GM12878 (cell line): ENCODE data around the gene WDR89. TPM values are rescaled to one million over a fixed set of nuclear protein-coding genes. Genes with fewer than 3 reads are reported as not detected.

Experiments used
- ATAC-seq: fragments of 200-7000 bp; cut with Tn5 transposase; 3 replicates; pipeline ENCODE4 v1.9.1; 2020; ENCODE audit warnings: mild to moderate bottlenecking, moderate library complexity
- BruUV-seq: library from RNA; stranded (reverse); fragments of 400-500 nt; replicated peaks from 2 replicates; lab custom pipeline; 2021; lab: Mats Ljungman, UMichigan
- CTCF ChIA-PET: fragments of 300-600 bp; sonication (Branson Sonifier 250); formaldehyde crosslinking; extraction: SDS; loops from one replicate; lab custom pipeline; 2021; ENCODE audit warnings: inconsistent platforms; lab: Yijun Ruan, JAX
- POLR2A ChIA-PET: fragments of 350-600 bp; formaldehyde crosslinking; extraction: SDS; loops from one replicate; lab custom pipeline; 2021; ENCODE audit warnings: inconsistent platforms; lab: Charles Lee
- RAD21 ChIA-PET: fragments of 300-600 bp; sonication (Branson Sonifier 250); formaldehyde crosslinking; loops from one replicate; lab custom pipeline; 2023; ENCODE audit warnings: antibody characterized with exemption; ENCODE audit not compliant: unreplicated experiment; lab: Charles Lee
- SMC1A ChIA-PET: fragments of 300-600 bp; sonication (Branson Sonifier 250); formaldehyde crosslinking; loops from one replicate; lab custom pipeline; 2023; ENCODE audit not compliant: unreplicated experiment, uncharacterized antibody; lab: Charles Lee
- DNase-seq: peaks from one replicate; pipeline ENCODE4 v3.0.0-alpha.2; 2011; ENCODE audit warnings: low read depth, low spot score
- FAIRE-seq: peaks from 3 replicates; lab custom pipeline; 2011; peaks lifted over from hg19 to GRCh38; lab: Jason Lieb, UNC
- H2AFZ ChIP-seq: 2 replicates; pipeline ENCODE4 v1.6.0; 2011; ENCODE audit warnings: low read depth, low read length, control low read depth; ENCODE audit not compliant: control insufficient read depth
- H3K27ac ChIP-seq: 2 replicates; pipeline ENCODE4 v1.5.1; 2011; ENCODE audit warnings: control low read depth; ENCODE audit not compliant: control insufficient read depth, insufficient read depth
- H3K27me3 ChIP-seq, 2 experiments: replicated peaks in 1 of 2; 2 replicates each; pipeline versions ENCODE4 v1.6.0 to v1.6.1; 2011; ENCODE audit warnings: low read length in 1 of 2; ENCODE audit not compliant: control insufficient read depth in 2 of 2, insufficient read depth in 2 of 2
- H3K36me3 ChIP-seq, 2 experiments: 2 replicates each; pipeline ENCODE4 v1.5.1; 2011; ENCODE audit warnings: low read length in 1 of 2; ENCODE audit not compliant: control insufficient read depth in 2 of 2, insufficient read depth in 2 of 2
- H3K4me1 ChIP-seq: 2 replicates; pipeline ENCODE4 v1.6.1; 2011; ENCODE audit warnings: mild to moderate bottlenecking, low read length, moderate library complexity, mixed read lengths; ENCODE audit not compliant: control insufficient read depth, insufficient read depth
- H3K4me2 ChIP-seq: 2 replicates; pipeline ENCODE4 v1.6.0; 2011; ENCODE audit warnings: control low read depth; ENCODE audit not compliant: control insufficient read depth, insufficient read depth
- H3K4me3 ChIP-seq: fragments of 200-600 bp; sonication (generic); 2 replicates; pipeline ENCODE4 v1.5.1; 2016
- H3K79me2 ChIP-seq: 2 replicates; pipeline ENCODE4 v1.6.0; 2011; ENCODE audit warnings: low read length; ENCODE audit not compliant: control insufficient read depth, insufficient read depth
- H3K9ac ChIP-seq: 2 replicates; pipeline ENCODE4 v1.8.0; 2011; ENCODE audit warnings: low read length, control low read depth, mixed read lengths; ENCODE audit not compliant: control insufficient read depth, insufficient read depth
- H3K9me3 ChIP-seq: replicated peaks from 3 replicates; pipeline ENCODE4 v1.5.1; 2011; ENCODE audit warnings: mild to moderate bottlenecking, low read length; ENCODE audit not compliant: control insufficient read depth, insufficient read depth
- H4K20me1 ChIP-seq: 2 replicates; pipeline ENCODE4 v1.6.0; 2011; ENCODE audit not compliant: control insufficient read depth, insufficient read depth
- BCL11A ChIP-seq: IDR thresholded peaks from 2 replicates; pipeline ENCODE4 v1.6.1; 2011; ENCODE audit warnings: low read depth, low read length
- BRCA1 ChIP-seq: IDR thresholded peaks from 2 replicates; pipeline ENCODE4 v1.6.1; 2011; ENCODE audit warnings: low read depth, low read length, improper control_type of control experiment
- CHD4 ChIP-seq: fragments of 200-600 bp; sonication (generic); IDR thresholded peaks from 2 replicates; pipeline ENCODE4 v1.6.1; 2016; ENCODE audit warnings: mild to moderate bottlenecking
- ETV6 ChIP-seq, 2 experiments: fragments of 450-650 bp in 1 of 2; IDR thresholded peaks in 1 of 2; conservative IDR thresholded peaks in 1 of 2; 2 replicates each; pipeline ENCODE4 v1.6.1; 2014; ENCODE audit warnings: antibody characterized with exemption in 1 of 2, borderline replicate concordance in 1 of 2, low read depth in 1 of 2, mild to moderate bottlenecking in 1 of 2, moderate library complexity in 1 of 2
- LARP7 ChIP-seq: fragments of 450-650 bp; IDR thresholded peaks from 2 replicates; pipeline ENCODE4 v1.6.1; 2017; ENCODE audit warnings: mild to moderate bottlenecking
- POU2F2 ChIP-seq: IDR thresholded peaks from 3 replicates; pipeline ENCODE4 v1.6.1; 2011; ENCODE audit warnings: low read depth, mild to moderate bottlenecking, low read length, borderline replicate concordance
- RAD51 ChIP-seq: fragments of 450-650 bp; IDR thresholded peaks from 2 replicates; pipeline ENCODE4 v1.6.1; 2016; ENCODE audit warnings: moderate library complexity, mild to moderate bottlenecking, inconsistent platforms
- RB1 ChIP-seq: fragments of 450-650 bp; formaldehyde crosslinking; IDR thresholded peaks from 2 replicates; pipeline ENCODE4 v1.6.1; 2017; ENCODE audit warnings: mild to moderate bottlenecking, borderline replicate concordance
- TCF12 ChIP-seq: IDR thresholded peaks from 2 replicates; pipeline ENCODE4 v1.6.1; 2011; ENCODE audit warnings: low read depth, mild to moderate bottlenecking, low read length
- USF1 ChIP-seq: IDR thresholded peaks from 2 replicates; pipeline ENCODE4 v1.6.1; 2011; ENCODE audit warnings: borderline replicate concordance, low read depth, mild to moderate bottlenecking, moderate library complexity, mixed read lengths, low read length; ENCODE audit not compliant: insufficient read depth; ENCODE audit errors: extremely low read length
- ZNF217 ChIP-seq: fragments of 450-650 bp; IDR thresholded peaks from 2 replicates; pipeline ENCODE4 v1.6.1; 2017; ENCODE audit warnings: antibody characterized with exemption, mild to moderate bottlenecking
- ZNF24 ChIP-seq: fragments of 450-650 bp; IDR thresholded peaks from 2 replicates; pipeline ENCODE4 v1.6.1; 2017; ENCODE audit warnings: antibody characterized with exemption, mild to moderate bottlenecking
- ZNF384 ChIP-seq: IDR thresholded peaks from 2 replicates; pipeline ENCODE4 v1.6.1; 2012; ENCODE audit warnings: low read depth, mild to moderate bottlenecking, low read length, improper control_type of control experiment, borderline replicate concordance
- ZZZ3 ChIP-seq: IDR thresholded peaks from 2 replicates; pipeline ENCODE4 v1.6.1; 2011; ENCODE audit warnings: low read depth; ENCODE audit not compliant: control insufficient read depth, insufficient read length
- WGBS: methylation state at CpG from one replicate; pipeline ENCODE4 v1.1.6; 2016; ENCODE audit warnings: low lambda C conversion rate; ENCODE audit not compliant: insufficient replicate concordance, insufficient coverage; ENCODE audit errors: missing lambda C conversion rate; 5-methylcytosine and 5-hydroxymethylcytosine counted together
- in situ Hi-C: fragments of 300-500 bp; cut with MboI; formaldehyde crosslinking; loops from 9 replicates; pipeline ENCODE4 v1.14.3; 2018; ENCODE audit warnings: mixed read lengths
- intact Hi-C: fragments of 100-400 bp; cut with micrococcal nuclease; formaldehyde crosslinking; loops from one replicate; pipeline ENCODE4 v1.14.2; 2022; ENCODE audit not compliant: unreplicated experiment
- polyA plus RNA-seq, 11 experiments: library from polyadenylated mRNA; depleted of rRNA in 4 of 11; unstranded in 6 of 11; stranded (reverse) in 5 of 11; fragments of >200 nt; fragmentation: Nextera tagmentation in 4 of 11; fragmentation: Illumina TruSeq in 1 of 11; extraction: Ambion mirVana in 4 of 11; extraction: Trizol in 1 of 11; gene quantifications; 1 replicate in 1 of 11; 2 replicates in 10 of 11; pipeline versions ENCODE4 v1.2.1 to v1.2.3, GENCODE V29; 2011 to 2016; ENCODE audit warnings: inconsistent platforms in 2 of 11, missing spikeins in 2 of 11, low read depth in 1 of 11
- total RNA-seq, 4 experiments: library from RNA; depleted of rRNA in 3 of 4; stranded (reverse); fragments of >200 nt in 3 of 4; fragmentation: Illumina TruSeq in 1 of 4; extraction: Trizol in 1 of 4; gene quantifications; 2 replicates each; pipeline versions ENCODE4 v1.2.1 to v1.2.3, GENCODE V29; 2013 to 2021
- TF ChIP-seq, protein P1 (sequence below): fragments of 450-650 bp; IDR thresholded peaks from 2 replicates; pipeline ENCODE4 v1.6.1; 2017; ENCODE audit warnings: mild to moderate bottlenecking, low read depth, inconsistent platforms; ENCODE audit not compliant: poor library complexity, severe bottlenecking

Gene WDR89
- total and polyA plus RNA-seq, 10 of the 15 experiments (the other 5 are each of a cell fraction or from before 2014, with no cell fraction given): 11.8 to 25.7 (median 17.5) TPM

DNA sequence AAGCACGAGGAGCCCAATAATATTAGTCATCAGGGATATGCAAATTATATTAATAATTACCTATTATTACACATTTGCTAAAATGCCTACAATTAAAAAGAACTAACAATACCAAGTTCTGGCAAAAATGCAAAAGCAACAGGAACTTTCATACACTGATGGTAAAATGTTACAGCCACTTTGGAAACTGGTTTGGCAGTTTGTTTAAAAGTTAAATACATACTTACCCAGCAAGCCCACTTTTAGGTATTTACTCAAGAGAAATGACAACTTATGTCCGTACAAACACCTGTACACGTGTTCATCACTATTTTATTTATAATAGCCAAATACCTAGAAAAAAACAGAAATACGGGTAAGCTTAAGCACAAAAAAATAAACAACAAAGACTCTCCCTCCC, 17.0 kb downstream of the WDR89 start:
- no peaks in the 10 kb centered on the region for H3K27me3 ChIP-seq
- TF ChIP-seq ZZZ3 (no peak), BCL11A (no peak)
- 98% methylated on average over 4 of the region's 4 CpGs for WGBS
- RAD21 ChIA-PET: no interaction called here
- in situ Hi-C loops (no loop called here), intact Hi-C loops (no loop called here)
- no peak overlapping the region for H3K9ac ChIP-seq
- SMC1A ChIA-PET: interaction anchor here (1.2 to 2.1 kb wide), 2 partner anchors 9 to 101 kb away, joined by 3 to 4 read pairs; no protein-coding TSS in a partner anchor
- no peak for DNase-seq
- H4K20me1 ChIP-seq: no peaks in the 10 kb centered on the region
- no peak for ATAC-seq
- H3K27ac ChIP-seq: no peak overlapping the region
- FAIRE-seq: no peak
- no peak overlapping the region for H2AFZ ChIP-seq
- BruUV-seq: no TSS peak
- no peaks in the 10 kb centered on the region for H3K4me1 ChIP-seq
- no peaks in the 10 kb centered on the region for H3K9me3 ChIP-seq
- H3K79me2 ChIP-seq: no peaks in the 10 kb centered on the region; the same call in none of the 2 replicates
- no peak overlapping the region for H3K4me2 ChIP-seq
- CTCF ChIA-PET: no interaction called here
- POLR2A ChIA-PET: interaction anchor here (0.9 kb wide), 1 partner anchor 708 kb away, joined by 4 read pairs; no protein-coding TSS in a partner anchor
- no peak overlapping the region for H3K4me3 ChIP-seq
- peaks cover 0 to 3% of the 10 kb centered on the region in 2 experiments; a peak in 1 of 4 replicates for H3K36me3 ChIP-seq

GRCh38 chr14:63624203-63624602, 17.5 kb downstream of the WDR89 start:
- Histone ChIP-seq H4K20me1 (no peaks in the 10 kb centered on the region), H3K9ac (no peak overlapping the region), H3K27ac (no peak overlapping the region), H3K4me3 (no peak overlapping the region), H3K4me2 (no peak overlapping the region), H3K9me3 (no peaks in the 10 kb centered on the region), H3K79me2 (no peaks in the 10 kb centered on the region; the same call in none of the 2 replicates), H3K27me3 (no peaks in the 10 kb centered on the region), H3K36me3 (peaks cover 0 to under 1% of the 10 kb centered on the region in 2 experiments; a peak in 1 of 4 replicates), H3K4me1 (no peaks in the 10 kb centered on the region), H2AFZ (no peak overlapping the region)
- RAD21 ChIA-PET: no interaction called here
- ATAC-seq (no peak), DNase-seq (no peak), FAIRE-seq (no peak)
- intact Hi-C loops: no loop called here
- in situ Hi-C loops: no loop called here
- POLR2A ChIA-PET: interaction anchor here (0.7 to 0.8 kb wide), 2 partner anchors 9 to 99 kb away, joined by 3 to 6 read pairs; no protein-coding TSS in a partner anchor
- 94% methylated on average over 4 of the region's 4 CpGs for WGBS
- SMC1A ChIA-PET: interaction anchor here (1.2 kb wide), 1 partner anchor 8 kb away, joined by 3 read pairs; no protein-coding TSS in a partner anchor
- no TSS peak for BruUV-seq
- CTCF ChIA-PET: no interaction called here
- TF ChIP-seq CHD4: no peak
- no peak for TF ChIP-seq RB1
- no peak for TF ChIP-seq ZNF217
- no peak for TF ChIP-seq TCF12
- TF ChIP-seq USF1: no peak
- no peak for TF ChIP-seq ZNF384
- no peak for TF ChIP-seq ETV6 (conservative IDR thresholded peaks at IDR 0.05 in 1 of 2, IDR thresholded peaks at IDR 0.05 in 1 of 2; ENCODE audit: borderline replicate concordance in 1 of 2, low read depth in 1 of 2)
- no peak for TF ChIP-seq ZNF24
- TF ChIP-seq POU2F2: no peak
- TF ChIP-seq RAD51: no peak
- TF ChIP-seq, protein P1, sequence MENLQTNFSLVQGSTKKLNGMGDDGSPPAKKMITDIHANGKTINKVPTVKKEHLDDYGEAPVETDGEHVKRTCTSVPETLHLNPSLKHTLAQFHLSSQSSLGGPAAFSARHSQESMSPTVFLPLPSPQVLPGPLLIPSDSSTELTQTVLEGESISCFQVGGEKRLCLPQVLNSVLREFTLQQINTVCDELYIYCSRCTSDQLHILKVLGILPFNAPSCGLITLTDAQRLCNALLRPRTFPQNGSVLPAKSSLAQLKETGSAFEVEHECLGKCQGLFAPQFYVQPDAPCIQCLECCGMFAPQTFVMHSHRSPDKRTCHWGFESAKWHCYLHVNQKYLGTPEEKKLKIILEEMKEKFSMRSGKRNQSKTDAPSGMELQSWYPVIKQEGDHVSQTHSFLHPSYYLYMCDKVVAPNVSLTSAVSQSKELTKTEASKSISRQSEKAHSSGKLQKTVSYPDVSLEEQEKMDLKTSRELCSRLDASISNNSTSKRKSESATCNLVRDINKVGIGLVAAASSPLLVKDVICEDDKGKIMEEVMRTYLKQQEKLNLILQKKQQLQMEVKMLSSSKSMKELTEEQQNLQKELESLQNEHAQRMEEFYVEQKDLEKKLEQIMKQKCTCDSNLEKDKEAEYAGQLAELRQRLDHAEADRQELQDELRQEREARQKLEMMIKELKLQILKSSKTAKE: no peak
- TF ChIP-seq BRCA1: no peak
- TF ChIP-seq LARP7: no peak
